GM21390 (cell line): ENCODE data around the gene SLC38A3.
"Not testable (repeated sequence)": the region's sequence is repeated elsewhere in the genome, so short reads cannot be mapped to it uniquely, and the experiment has no call there.

Source experiments
- ATAC-seq: cut with Tn5 transposase; IDR thresholded peaks from one replicate; pipeline ENCODE4 v1.9.1; 2021; ENCODE audit not compliant: unreplicated experiment

Gene SLC38A3

DNA sequence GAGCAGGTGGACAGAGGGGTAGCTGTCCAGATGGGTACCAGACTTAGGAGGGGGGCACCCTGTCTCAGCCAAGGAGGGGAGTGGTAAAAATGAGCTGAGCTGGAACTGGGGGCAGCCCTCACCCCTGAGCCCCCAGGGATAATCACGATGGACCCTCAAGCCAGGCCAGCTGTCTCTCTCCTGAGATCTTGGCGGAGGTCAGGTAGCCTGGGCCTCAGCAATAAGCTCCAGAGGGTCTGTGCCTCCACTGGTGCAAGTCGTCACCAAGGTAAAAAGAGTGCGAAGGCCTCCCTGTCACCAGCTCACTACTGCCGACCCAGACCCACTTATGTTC, 5.1 kb downstream of the SLC38A3 start:
- ATAC-seq = no peak

DNA sequence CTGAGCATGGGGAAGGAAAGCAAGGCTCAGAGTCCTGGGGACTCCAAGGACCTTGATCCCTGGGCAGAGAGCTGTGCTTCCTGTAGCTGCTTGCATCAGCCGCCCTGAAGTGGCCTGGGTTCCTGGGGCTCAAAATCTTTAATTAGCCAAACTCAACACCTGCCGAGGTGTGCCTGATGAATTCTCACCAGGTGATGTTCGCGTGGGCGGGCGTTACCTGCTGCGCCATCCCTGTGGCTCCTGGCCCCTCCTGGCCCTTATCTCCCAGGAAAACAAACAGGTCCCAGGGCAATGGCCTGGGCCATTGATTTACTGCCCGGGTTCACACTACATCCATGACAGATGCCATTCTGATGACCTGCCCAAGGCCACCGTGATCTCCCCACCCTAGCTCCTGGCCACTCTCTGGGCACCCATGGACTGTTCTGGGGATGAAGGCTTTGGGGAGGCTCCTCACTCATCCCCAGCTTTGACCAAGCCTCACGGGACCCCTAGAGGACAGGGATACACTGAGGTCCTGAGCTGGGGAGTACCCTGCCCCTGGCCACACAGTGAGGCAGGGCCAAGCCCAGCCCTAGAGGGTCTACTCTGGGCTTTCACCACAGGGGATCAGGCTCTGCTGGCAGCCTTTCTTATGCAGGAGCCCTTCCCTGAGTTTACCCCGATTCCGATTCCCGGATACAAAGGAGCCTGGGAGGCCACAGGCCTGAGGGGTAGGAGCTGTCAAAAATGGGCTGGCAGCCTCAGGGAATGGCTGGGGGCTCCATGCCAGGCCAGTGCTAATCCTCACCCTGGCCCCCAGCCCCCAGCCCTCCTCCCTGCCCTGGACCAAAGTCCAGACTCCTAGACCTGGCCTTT, 5.7 kb downstream of the SLC38A3 start:
- ATAC-seq = no peak

DNA sequence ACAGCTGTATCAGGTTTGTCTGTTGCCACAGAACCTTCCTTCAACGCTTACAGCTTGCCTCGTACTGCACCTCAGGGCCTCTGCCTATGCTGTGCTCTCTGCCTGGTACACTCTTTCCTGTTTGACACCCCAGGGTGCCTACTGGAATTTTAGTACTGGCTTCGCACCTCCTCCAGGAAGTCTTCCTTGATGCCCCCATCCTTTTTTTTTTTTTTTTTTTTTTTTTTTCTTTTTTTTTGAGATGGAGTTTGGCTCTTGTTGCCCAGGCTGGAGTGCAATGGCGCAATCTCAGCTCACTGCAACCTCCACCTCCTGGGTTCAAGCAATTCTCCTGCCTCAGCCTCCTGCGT, 6.3 kb downstream of the SLC38A3 start:
- not testable (repeated sequence) for ATAC-seq

DNA sequence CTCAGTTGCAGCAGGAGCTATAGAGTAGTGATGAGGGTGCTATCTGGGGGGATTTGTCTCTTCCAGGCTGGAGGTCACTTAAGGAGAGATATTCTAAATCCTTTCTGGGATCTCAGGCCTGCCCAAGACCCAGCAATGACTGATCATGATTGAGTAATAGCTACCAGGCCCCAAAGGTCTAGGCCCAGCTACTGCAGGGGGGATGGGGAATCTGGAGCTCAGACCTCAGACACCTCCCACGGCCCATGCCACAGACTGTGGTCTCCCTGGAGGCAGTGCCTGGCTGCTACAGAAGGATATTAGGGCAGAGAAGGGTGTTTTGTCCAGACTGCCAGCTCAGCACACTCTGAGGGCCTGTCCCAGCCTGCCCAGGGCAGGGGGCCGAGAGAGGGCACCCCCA, 6.9 kb downstream of the SLC38A3 start:
- ATAC-seq = no peak

DNA sequence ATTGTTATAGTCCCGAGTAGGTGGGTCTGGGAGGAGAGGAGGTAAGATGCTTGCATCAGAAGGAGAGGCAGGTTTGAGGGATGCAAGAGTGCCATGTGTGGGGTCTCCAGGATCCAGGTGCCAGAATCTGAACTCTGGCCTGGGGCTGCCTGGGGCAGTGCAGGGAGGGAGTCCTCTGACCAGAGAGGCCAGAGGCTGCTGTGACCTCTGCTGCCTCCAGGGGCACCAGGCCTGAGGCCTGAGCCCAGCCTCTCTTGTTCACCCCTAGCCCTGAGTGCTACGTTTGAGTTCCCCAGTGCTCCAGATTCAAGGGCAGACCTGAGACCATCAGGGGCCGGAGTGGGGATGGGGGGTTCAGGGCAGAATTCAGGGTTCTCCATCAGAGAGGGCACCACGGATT, 7.4 kb downstream of the SLC38A3 start:
- no peak for ATAC-seq

DNA sequence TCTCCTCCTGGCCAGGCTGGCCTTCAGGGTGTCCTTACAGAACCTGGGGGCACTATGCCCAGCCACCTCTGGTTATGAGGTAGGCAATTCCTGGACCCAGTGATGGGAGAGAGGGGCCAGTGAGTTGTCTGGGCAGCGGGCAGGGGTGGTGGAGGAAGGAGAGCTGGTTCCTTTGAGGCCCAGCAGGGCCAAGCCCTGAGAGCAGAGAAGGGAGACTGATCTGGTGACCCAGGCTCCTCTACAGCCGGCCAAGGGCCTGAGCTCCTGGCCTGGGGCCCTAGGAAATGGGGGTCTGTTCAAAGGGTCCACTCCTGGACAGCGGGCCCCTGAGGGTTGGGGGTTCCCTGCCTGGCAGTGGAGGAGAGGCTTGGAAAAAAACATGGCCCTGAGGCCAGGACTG, 7.9 kb downstream of the SLC38A3 start:
- no peak for ATAC-seq

DNA sequence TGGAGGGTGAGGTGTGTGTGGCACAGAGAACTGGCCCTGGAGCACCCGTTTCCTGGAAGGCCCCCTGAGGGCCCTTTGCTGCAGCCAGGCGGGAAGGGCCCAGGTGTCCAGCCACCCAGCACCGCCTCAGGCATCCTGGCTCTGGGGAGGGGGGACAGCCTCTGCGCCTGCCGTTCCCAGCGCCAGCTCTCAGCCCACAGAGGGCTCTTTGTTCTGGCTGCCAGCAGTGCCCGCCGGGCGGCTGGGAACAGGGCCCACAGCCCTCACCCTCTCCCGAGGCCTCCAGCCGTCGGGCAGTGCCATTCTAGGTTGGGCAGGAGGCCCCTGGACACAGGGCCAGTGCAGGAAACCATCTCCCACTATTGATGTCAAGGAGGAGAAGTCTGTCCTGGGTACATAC, 8.3 kb downstream of the SLC38A3 start:
- ATAC-seq = no peak

DNA sequence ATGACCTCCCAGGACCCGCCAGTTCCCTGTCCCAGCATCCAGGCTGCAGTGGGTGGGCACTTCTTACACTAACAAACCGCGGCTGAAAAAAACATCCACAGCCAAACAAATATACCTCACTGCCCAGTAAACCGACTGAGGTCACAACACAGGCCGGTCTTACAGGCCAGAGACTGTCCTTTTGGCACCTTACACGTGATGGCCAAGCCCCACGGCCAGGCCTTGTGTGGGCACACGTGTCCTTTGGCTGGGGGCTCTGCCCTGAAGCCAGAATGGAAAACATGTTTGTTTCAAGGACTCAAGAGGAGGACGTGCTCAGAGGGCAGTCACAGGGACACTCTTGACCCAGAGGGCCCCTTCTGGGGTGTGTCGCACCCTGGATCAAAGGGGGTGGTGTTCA, 9.8 kb downstream of the SLC38A3 start:
- no peak for ATAC-seq

DNA sequence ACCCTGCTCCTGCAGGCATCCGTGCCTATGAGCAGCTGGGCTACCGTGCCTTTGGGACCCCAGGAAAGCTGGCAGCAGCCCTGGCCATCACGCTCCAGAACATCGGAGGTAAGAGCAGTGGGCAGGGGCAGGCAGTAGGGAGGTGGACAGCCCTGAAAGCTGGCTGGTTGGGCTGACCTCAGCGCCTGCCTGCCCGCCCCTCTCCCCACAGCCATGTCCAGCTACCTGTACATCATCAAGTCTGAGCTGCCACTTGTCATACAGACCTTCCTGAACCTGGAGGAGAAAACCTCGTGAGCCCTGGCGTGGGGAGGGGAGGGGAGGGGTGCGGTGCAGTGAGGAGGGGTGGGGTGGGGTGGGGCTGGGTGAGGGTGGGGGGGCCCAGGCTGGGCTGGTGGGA, 10.5 kb downstream of the SLC38A3 start:
- ATAC-seq = no peak

DNA sequence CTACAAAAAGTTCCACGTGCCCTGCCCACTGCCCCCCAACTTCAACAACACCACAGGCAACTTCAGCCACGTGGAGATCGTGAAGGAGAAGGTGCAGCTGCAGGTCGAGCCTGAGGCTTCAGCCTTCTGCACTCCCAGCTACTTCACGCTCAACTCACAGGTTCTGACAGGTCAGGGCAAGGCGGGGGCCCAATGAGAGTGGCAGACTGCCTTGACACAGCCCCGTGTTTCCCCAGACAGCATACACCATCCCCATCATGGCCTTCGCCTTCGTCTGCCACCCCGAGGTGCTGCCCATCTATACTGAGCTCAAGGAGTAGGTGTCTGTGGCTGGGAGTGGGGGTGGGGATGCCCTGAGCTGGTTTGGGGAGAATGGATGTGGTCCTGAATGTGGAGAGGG, 12.6 kb downstream of the SLC38A3 start:
- no peak for ATAC-seq

DNA sequence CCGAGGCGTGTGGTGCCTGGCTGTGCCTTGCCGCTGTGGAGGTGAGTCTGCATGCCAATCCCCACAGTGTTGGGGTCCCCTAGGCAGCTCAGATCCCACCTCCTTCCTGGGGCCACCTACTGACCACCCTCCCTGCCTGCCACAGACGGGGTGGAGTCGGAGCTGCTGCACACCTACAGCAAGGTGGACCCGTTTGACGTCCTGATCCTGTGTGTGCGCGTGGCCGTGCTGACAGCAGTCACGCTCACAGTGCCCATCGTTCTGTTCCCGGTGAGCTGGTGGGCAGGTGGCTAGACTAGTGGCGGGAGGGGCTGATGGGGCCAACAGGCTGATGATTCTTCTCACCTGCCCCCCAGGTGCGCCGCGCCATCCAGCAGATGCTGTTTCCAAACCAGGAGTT, 13.4 kb downstream of the SLC38A3 start:
- no peak for ATAC-seq

DNA sequence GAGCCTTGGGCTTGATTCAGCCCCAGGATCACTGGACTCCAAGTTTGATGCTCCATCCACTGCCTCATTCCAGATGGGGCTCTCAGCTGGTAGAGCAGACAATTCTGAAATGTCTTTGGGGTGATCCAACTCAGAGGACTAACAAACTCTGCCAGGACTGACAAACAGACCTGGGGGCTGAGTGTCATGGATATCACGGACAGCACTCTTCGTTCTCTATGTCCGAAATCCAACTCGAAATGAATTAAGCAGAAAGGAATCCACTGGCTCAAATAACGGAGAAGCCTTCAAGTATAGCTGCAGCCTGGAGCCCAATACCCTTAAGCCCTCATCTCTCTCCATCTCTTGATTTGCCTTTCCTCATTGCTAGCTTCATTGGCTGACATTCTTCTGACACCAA, 14.2 kb downstream of the SLC38A3 start:
- no peak for ATAC-seq

DNA sequence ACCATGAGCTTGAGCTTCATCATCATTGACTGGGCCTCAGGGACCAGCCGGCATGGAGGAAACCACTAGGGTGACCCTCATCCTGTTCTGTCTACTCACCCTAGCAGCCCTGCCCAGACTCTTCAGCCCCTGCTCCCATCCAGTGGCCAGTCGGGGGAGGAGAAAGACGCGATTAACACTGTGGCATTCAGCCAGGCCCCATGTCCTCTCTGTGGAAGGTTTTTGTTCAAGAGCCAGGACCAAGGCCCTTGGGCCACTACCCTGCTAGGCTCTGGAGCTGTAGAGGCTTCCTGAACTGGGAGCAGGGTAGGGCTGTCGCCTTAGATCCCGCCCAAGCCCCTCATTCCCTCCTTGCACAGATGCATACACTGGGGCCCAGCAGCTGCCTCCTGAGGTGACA, 15.0 kb downstream of the SLC38A3 start:
- no peak for ATAC-seq

DNA sequence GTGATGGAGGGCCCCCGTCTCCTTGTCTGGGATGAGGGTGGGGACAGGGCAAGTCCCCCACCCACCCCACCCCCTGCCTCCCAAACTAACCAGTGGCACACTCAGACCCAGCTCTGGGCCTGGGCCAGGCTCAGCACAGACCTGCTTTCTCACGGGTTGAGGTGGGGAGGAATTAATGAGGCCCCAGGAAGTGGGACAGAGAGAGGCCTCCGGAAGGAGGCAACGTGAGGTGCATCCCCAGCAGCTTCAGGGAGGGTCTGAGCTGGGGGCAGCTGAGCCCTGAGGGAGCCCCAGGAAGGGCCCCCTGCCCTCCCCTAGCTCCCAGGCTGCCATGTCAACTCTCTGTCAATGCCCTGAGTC, 16.0 kb downstream of the SLC38A3 start:
- ATAC-seq = no peak

DNA sequence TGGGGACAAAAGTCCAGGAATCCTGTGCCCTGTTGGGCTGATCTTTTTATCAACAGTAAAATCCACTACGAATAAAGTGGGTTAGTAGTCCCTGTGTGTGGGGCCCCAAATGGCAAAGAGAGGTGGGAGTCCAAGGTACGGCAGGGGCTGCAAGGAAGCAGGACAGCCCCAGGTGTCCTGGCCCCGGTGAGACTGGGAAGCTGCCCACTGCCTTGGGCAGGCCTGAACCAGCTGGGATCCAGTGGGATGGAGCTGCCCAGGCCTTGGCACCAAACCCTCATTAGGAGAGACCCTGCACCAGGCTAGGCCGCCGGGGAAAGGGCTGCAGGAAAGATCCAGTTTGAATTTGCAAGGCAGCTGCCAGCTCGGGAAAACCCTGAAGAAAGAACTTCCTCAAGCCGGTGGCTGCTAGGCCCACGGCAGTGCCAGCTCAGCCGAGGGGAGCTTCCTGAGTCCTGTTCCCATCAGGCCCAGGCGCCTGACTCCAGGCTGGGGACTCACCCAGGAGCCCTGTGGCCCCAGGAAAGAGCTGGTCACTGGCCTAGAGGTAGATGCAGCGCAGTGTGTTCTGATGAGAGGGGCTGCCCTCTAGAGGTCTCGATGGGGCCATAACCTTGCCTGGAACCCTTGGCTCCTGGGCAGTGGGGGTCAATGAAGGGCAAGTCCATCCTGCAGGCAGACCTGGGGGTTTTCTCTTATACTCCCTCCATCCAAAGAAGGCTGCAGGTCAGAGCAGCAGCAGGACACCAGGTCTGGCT, 16.5 kb downstream of the SLC38A3 start:
- no peak for ATAC-seq

DNA sequence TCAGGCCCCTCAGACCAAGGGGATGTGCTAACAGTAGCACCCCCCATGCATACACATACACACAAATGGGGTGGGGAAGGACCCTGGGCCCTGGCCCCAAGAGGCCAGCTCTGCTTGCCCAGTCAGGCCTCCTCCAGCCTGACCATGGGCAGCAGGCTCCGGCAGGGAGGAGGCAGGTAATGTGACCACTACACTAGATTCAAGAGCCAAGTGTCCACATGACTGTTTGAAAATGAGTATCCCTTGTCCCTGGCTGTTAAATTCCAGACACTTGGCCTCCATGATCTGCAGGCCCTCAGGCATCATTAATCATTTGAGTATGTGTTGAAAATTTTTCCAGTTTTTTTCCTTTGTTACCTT, 17.1 kb downstream of the SLC38A3 start:
- no peak for ATAC-seq

DNA sequence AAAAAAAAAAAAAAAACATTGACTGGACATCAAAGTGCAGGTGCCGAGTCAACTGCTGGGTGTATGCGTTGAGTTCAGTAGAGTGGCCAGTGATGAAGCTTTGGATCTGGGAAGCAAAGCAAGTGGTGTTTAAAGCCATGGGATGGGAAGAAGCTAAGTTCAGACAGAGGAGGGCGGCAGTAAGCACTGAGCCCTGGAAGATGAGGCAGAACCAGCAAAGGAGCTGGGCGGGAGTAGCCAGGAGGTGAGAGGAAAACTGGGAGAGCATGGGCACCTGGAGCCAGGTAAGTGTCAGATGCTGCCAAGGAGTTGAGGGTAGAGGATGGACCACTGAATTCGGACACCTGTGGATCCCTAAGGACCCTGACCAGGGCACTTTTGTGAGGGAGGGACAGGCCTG, 19.6 kb downstream of the SLC38A3 start:
- no peak for ATAC-seq

DNA sequence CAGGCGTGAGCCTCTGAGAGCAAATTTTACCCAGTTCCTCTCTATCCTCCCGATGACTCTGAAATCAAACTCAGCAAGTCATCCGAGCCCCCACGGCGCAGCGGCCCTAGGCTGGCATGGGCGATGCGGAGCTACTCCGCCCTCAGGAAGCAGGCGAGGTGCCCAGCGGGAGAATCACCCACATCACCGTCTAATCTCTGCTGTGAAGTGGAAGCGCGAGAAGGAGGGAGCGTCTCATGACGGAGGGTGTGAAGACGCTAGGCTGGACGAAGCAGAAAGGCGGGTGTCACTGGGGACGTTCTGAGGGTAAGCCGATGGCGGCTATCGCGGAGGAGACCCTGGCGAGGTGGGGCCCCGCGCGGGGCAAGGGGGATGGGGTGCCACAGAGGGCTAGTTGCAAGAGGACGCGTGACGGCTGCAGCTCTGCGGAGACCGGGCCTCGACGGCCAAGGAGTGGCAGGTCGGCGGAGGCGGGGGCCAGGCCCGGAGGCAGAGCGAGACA, 21.9 kb downstream of the SLC38A3 start:
- peak; percentile 9 for ATAC-seq

DNA sequence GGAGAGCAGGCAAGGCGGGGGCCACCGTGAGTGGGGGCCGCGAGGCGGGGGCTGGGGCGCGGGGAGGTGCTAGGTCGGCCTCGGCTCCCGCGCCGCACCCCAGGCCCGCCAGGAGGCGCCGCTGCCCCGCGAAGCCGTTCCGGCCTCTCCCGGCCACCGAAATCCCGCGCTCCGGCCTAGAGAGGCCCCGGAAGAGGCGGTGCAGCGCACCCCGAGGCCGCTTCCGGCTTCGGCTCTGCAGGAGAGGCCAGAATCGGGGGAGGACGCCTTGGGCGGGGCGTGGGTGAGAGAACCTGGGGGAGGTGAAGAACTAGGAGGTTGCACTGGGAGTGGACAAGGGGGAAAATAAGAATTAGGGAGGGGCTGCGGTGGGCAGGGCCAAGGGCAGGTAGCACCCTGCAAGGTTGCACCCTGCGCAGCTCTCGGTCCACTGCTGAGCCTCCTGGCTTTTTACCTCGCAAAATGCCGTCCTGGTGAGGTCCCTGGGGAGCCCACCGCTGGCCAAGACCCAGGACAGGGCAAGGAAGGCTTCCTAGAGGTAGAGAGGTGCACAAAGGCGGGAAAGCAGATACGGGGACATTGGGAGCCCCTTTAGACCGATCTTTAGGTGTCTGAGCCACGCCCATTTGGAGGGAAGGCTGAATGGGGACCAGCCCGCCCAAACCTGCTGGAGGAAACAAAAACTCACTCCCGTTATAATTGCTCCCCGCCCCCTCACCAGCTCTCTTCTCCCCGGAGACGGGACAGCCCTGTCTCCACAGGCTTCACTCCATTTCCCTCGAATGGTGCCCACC, 22.5 kb downstream of the SLC38A3 start:
- peak; percentile 84 for ATAC-seq

DNA sequence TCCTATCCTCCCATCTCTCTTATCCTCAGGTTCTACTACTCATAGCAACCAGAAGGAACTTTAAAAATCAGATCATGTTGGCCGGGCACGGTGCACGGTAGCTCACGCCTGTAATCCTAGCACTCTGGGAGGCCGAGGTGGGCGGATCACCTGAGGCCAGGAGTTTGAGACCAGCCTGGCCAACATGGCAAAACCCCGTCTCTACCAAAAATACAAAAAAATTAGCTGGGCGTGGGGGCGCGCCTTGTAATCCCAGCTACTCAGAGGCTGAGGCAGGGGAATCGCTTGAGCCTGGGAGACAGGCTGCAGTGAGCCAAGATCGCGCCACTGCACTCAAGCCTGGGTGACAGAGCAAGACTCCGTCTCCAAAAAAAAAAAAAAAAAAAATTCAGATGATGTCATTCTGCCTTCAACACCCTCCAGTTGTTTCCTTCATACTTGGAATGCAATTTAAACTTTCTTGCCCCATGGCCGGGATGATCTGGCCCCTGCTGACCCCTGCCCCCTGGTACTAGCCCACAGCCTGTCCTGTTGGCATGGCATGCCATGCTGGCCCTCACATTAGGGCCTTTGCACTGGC, 23.2 kb downstream of the SLC38A3 start:
- ATAC-seq = not testable (repeated sequence)

DNA sequence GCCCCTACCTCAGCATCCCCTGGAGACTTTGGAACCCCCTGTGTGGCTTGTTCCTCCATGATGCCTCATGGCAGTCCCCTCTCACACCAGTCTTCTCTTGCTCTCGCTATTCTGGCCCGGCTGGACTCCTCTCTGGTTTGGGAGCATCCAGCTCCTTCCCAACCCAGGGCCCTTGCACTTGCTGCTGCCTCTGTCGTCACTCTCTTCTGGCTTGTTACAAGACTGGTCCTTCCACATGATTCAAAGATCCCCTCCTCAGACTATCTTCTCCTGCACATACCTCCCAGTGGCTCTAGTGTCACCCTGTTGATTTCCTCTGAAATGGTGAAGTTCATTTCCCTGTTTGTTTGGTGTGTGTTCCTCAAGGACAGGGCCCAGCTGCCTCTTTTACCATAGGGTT, 24.4 kb downstream of the SLC38A3 start:
- ATAC-seq = no peak
